ENCODE data around the gene MIEF1.

MIEF1 gene

DNA sequence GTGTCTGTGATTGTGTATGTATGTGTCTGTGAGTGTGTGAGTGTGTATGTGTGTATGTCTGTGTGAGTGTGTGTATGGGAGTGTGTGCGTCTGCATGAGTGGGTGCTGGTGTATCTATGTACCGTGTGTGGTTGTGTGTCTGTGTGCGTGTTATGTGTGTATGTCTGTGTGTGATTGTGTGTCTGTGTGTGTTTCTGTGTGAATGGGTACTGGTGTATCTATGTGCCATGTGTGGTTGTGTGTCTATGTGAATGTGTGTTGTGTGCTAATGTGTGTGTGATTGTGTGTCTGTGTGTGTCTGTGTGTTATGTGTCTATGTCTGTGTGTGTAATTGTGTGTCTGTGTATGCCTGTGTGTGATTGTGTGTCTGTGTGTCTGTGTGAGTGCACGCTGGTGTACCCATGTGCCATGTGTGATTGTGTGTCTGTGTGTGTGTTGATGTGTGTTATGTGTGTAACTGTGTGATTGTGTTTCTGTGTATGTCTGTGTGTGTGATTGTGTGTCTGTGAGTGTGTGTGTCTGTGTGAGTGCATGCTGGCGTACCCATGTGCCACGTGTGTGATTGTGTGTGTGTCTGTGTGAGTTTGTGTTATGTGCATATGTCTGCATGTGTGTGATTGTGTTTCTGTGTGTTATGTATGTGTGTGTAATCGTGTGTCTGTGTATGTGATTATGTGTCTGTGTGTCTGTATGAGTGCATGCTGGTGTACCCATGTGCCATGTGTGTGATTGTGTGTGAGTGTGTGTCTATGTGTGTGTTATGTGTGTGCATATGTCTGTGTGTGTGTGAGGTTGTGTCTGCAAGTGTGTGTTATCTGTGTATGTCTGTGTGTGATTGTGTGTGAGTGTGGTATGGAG, 61.7 kb downstream of the MIEF1 start:
- no peaks in the 10 kb centered on the region for H3K27me3 ChIP-seq
- DNase-seq: no peak
- no peaks in the 10 kb centered on the region for H3K36me3 ChIP-seq
- no peak overlapping the region for H3K4me3 ChIP-seq (ENCODE audit: low read depth, low read length)
- no peaks in the 10 kb centered on the region; the same call in 1 of the 2 replicates for H3K9me3 ChIP-seq
- H3K4me1 ChIP-seq: no peaks in the 10 kb centered on the region
- no peak for TF ChIP-seq CTCF (IDR thresholded peaks at IDR 0.05; ENCODE audit: low read depth, low read length)

DNA sequence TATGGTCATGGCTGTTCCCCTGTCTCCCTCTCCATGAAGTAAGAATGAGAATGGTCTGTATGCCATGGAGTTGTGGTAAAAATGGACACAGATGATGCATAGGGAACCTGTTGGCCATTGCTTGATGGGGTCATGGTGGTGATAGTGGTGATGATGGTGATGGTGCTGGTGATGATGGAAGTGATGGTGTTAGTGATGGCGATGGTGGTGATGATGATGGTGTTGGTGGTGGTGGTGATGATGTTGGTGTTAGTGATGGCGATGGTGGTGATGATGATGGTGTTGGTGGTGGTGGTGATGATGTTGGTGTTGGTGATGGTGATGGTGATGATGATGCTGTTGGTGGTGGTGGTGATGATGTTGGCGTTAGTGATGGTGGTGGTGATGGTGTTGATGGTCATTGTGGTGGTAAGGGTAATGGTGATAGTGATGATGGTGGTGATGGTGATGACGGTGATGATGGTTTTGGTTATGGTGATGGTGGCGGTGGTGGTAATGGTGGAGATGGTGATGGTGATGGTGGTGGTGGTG, 63.4 kb downstream of the MIEF1 start:
- no peak for DNase-seq
- no peaks in the 10 kb centered on the region for H3K4me1 ChIP-seq
- no peaks in the 10 kb centered on the region for H3K36me3 ChIP-seq
- no peak overlapping the region for H3K4me3 ChIP-seq (ENCODE audit: low read depth, low read length)
- H3K27me3 ChIP-seq: no peaks in the 10 kb centered on the region
- no peaks in the 10 kb centered on the region; the same call in 1 of the 2 replicates for H3K9me3 ChIP-seq
- TF ChIP-seq CTCF (IDR thresholded peaks at IDR 0.05; ENCODE audit: low read depth, low read length): no peak

- TF ChIP-seq CTCF (IDR thresholded peaks at IDR 0.05; ENCODE audit: low read depth, low read length): no peak
- H3K4me1 ChIP-seq: no peaks in the 10 kb centered on the region
- H3K4me3 ChIP-seq (ENCODE audit: low read depth, low read length): no peak overlapping the region
- H3K36me3 ChIP-seq: no peaks in the 10 kb centered on the region
- no peaks in the 10 kb centered on the region for H3K27me3 ChIP-seq
- no peak for DNase-seq
- no peaks in the 10 kb centered on the region; the same call in 1 of the 2 replicates for H3K9me3 ChIP-seq
Observed at GRCh38 chr22:39567135-39567946, 65.3 kb downstream of the MIEF1 start.
